NB4 (cell line): ENCODE results near the gene C9.

ENCODE experiments used
- DNase-seq: peaks from one replicate; pipeline ENCODE4 v3.0.0; 2010; ENCODE audit warnings: low read depth
- H3K4me3 ChIP-seq: one replicate; pipeline ENCODE4 v1.5.1; 2011; ENCODE audit warnings: mild to moderate bottlenecking, low read depth, low read length, moderate library complexity
- CTCF ChIP-seq: IDR thresholded peaks from one replicate; pipeline ENCODE4 v1.5.1; 2012; ENCODE audit warnings: low read depth, low read length
- MAX ChIP-seq: IDR thresholded peaks from 2 replicates; pipeline ENCODE4 v1.6.1; 2011; ENCODE audit warnings: low read depth, low read length
- MYC ChIP-seq: IDR thresholded peaks from 2 replicates; pipeline ENCODE4 v1.6.1; 2011; ENCODE audit warnings: low read depth, low read length
- POLR2A ChIP-seq: IDR thresholded peaks from 2 replicates; pipeline ENCODE4 v1.6.1; 2011; ENCODE audit warnings: mild to moderate bottlenecking; ENCODE audit not compliant: insufficient read length; ENCODE audit errors: extremely low read depth

C9 gene

GRCh38 chr5:39396843-39397242 lies 32.5 kb upstream of the C9 start:
- no peak overlapping the region for H3K4me3 ChIP-seq
- TF ChIP-seq POLR2A (no peak), MYC (no peak), MAX (no peak), CTCF (no peak)
- no peak for DNase-seq

GRCh38 chr5:39395521-39395920 lies 31.2 kb upstream of the C9 start:
- TF ChIP-seq MYC (no peak), MAX (no peak), POLR2A (no peak), CTCF (no peak)
- no peak for DNase-seq
- no peak overlapping the region for H3K4me3 ChIP-seq

GRCh38 chr5:39394946-39395345 lies 30.7 kb upstream of the C9 start:
- H3K4me3 ChIP-seq = no peak overlapping the region
- no peak for DNase-seq
- TF ChIP-seq CTCF = no peak
- TF ChIP-seq MAX = no peak
- TF ChIP-seq POLR2A = no peak
- TF ChIP-seq MYC = no peak

- no peak for TF ChIP-seq MAX
- TF ChIP-seq MYC = no peak
- TF ChIP-seq CTCF = no peak
- TF ChIP-seq POLR2A = no peak
- DNase-seq = no peak
- no peak overlapping the region for H3K4me3 ChIP-seq
Observed at GRCh38 chr5:39390945-39391344, 26.6 kb upstream of the C9 start.

GRCh38 chr5:39387293-39387692 lies 23.0 kb upstream of the C9 start:
- H3K4me3 ChIP-seq = no peak overlapping the region
- TF ChIP-seq MAX = no peak
- no peak for TF ChIP-seq MYC
- no peak for TF ChIP-seq CTCF
- no peak for TF ChIP-seq POLR2A

GRCh38 chr5:39384271-39384670 lies 20.0 kb upstream of the C9 start:
- no peak for TF ChIP-seq MYC
- DNase-seq = no peak
- H3K4me3 ChIP-seq = no peak overlapping the region

More at GRCh38 chr5:39387293-39387692, 23.0 kb upstream of the C9 start:
- no peak for DNase-seq
